H9 (cell line): ENCODE data around the gene IKZF1. TPM values are rescaled to one million over a fixed set of nuclear protein-coding genes. Genes with fewer than 3 reads are reported as not detected.

Experiments used
- DNase-seq: peaks from one replicate; pipeline ENCODE4 v3.0.0-alpha.2; 2017
- H2AFZ ChIP-seq: one replicate; pipeline ENCODE4 v1.6.1; 2013; ENCODE audit warnings: mild to moderate bottlenecking, low read length, control low read depth, moderate library complexity
- H2AK5ac ChIP-seq: 2 replicates; pipeline ENCODE4 v1.6.1; 2013; ENCODE audit warnings: low read length, control low read depth, mixed read lengths; ENCODE audit not compliant: insufficient read length
- H2BK120ac ChIP-seq: one replicate; pipeline ENCODE4 v1.6.1; 2013; ENCODE audit warnings: low read depth, mild to moderate bottlenecking, low read length, control low read depth, inconsistent platforms; ENCODE audit not compliant: poor library complexity, severe bottlenecking
- H2BK12ac ChIP-seq: 2 replicates; pipeline ENCODE4 v1.6.1; 2013; ENCODE audit warnings: low read length, control low read depth, mixed read lengths, low read depth; ENCODE audit not compliant: insufficient read length
- H2BK15ac ChIP-seq: 2 replicates; pipeline ENCODE4 v1.6.1; 2013; ENCODE audit warnings: low read depth, low read length, control low read depth
- H2BK20ac ChIP-seq: one replicate; pipeline ENCODE4 v1.6.1; 2013; ENCODE audit warnings: low read depth, mild to moderate bottlenecking, low read length, control low read depth, inconsistent platforms; ENCODE audit not compliant: poor library complexity, severe bottlenecking
- H2BK5ac ChIP-seq: 2 replicates; pipeline ENCODE4 v1.6.1; 2013; ENCODE audit warnings: low read length, control low read depth, mixed read lengths; ENCODE audit not compliant: insufficient read length
- H3K14ac ChIP-seq: 2 replicates; pipeline ENCODE4 v1.6.1; 2013; ENCODE audit warnings: low read length, control low read depth; ENCODE audit not compliant: insufficient read depth
- H3K18ac ChIP-seq: 2 replicates; pipeline ENCODE4 v1.6.1; 2013; ENCODE audit warnings: low read depth, mild to moderate bottlenecking, mixed read lengths, low read length, control low read depth; ENCODE audit not compliant: insufficient read length
- H3K23ac ChIP-seq: 2 replicates; pipeline ENCODE4 v1.6.1; 2013; ENCODE audit warnings: low read length, control low read depth, mixed read lengths, low read depth; ENCODE audit not compliant: insufficient read length
- H3K23me2 ChIP-seq: 2 replicates; pipeline ENCODE4 v1.6.1; 2013; ENCODE audit warnings: low read depth, mild to moderate bottlenecking, mixed read lengths, low read length, control low read depth; ENCODE audit not compliant: insufficient read length, poor library complexity, severe bottlenecking
- H3K27ac ChIP-seq: 2 replicates; pipeline ENCODE4 v1.5.1; 2013; ENCODE audit warnings: low read length, control low read depth, mixed read lengths, low read depth; ENCODE audit not compliant: insufficient read length
- H3K27me3 ChIP-seq: 2 replicates; pipeline ENCODE4 v1.6.1; 2013; ENCODE audit warnings: low read length, control low read depth, inconsistent platforms; ENCODE audit not compliant: insufficient read depth
- H3K4ac ChIP-seq: 2 replicates; pipeline ENCODE4 v1.6.1; 2013; ENCODE audit warnings: low read depth, mild to moderate bottlenecking, control low read depth, inconsistent platforms, low read length, moderate library complexity
- H3K4me1 ChIP-seq: 2 replicates; pipeline ENCODE4 v1.6.1; 2013; ENCODE audit warnings: low read length, control low read depth, inconsistent platforms; ENCODE audit not compliant: insufficient read depth
- H3K4me2 ChIP-seq: 2 replicates; pipeline ENCODE4 v1.6.1; 2013; ENCODE audit warnings: low read length, control low read depth, mixed read lengths; ENCODE audit not compliant: insufficient read length, insufficient read depth
- H3K56ac ChIP-seq: 2 replicates; pipeline ENCODE4 v1.6.1; 2013; ENCODE audit warnings: low read depth, mild to moderate bottlenecking, mixed read lengths, low read length, control low read depth; ENCODE audit not compliant: insufficient read length
- H3K79me1 ChIP-seq: 2 replicates; pipeline ENCODE4 v1.6.1; 2013; ENCODE audit warnings: low read depth, mild to moderate bottlenecking, moderate library complexity, low read length, control low read depth, inconsistent platforms; ENCODE audit not compliant: insufficient read depth, poor library complexity, severe bottlenecking
- H3K79me2 ChIP-seq: 2 replicates; pipeline ENCODE4 v1.6.1; 2013; ENCODE audit warnings: low read length, control low read depth, inconsistent platforms; ENCODE audit not compliant: insufficient read depth
- H3K9ac ChIP-seq: 2 replicates; pipeline ENCODE4 v1.6.1; 2013; ENCODE audit warnings: low read length, control low read depth, mixed read lengths; ENCODE audit not compliant: insufficient read length; ENCODE audit errors: extremely low read depth
- H3K9me3 ChIP-seq: one replicate; pipeline ENCODE4 v1.6.1; 2013; ENCODE audit warnings: low read depth, low read length, inconsistent platforms; ENCODE audit not compliant: control insufficient read depth
- H3T11ph ChIP-seq: one replicate; pipeline ENCODE4 v1.6.1; 2013; ENCODE audit warnings: mild to moderate bottlenecking, low read length, control low read depth, inconsistent platforms
- H4K20me1 ChIP-seq: one replicate; pipeline ENCODE4 v1.6.1; 2013; ENCODE audit not compliant: control insufficient read depth, insufficient read length, insufficient read depth
- H4K5ac ChIP-seq: 2 replicates; pipeline ENCODE4 v1.6.1; 2013; ENCODE audit warnings: low read depth, mild to moderate bottlenecking, mixed read lengths, low read length, control low read depth; ENCODE audit not compliant: insufficient read length
- H4K8ac ChIP-seq: replicated peaks from 2 replicates; pipeline ENCODE4 v1.6.1; 2013; ENCODE audit warnings: low read length, control low read depth, mixed read lengths, low read depth; ENCODE audit not compliant: insufficient read length
- H4K91ac ChIP-seq: 2 replicates; pipeline ENCODE4 v1.6.1; 2013; ENCODE audit warnings: low read depth, mild to moderate bottlenecking, moderate library complexity, mixed read lengths, low read length, control low read depth; ENCODE audit not compliant: insufficient read length
- H3K27ac Mint-ChIP-seq, 3 experiments: 2 replicates in 2 of 3; 3 replicates in 1 of 3; pipeline ENCODE4 v1.8.0; 2020 to 2021; ENCODE audit warnings: mixed read lengths in 3 of 3, mild to moderate bottlenecking in 1 of 3, moderate library complexity in 1 of 3
- H3K27me3 Mint-ChIP-seq: 2 replicates; pipeline ENCODE4 v1.8.0; 2021; ENCODE audit warnings: low read depth, mild to moderate bottlenecking, moderate library complexity, mixed read lengths
- H3K36me3 Mint-ChIP-seq, 3 experiments: 2 replicates in 2 of 3; 3 replicates in 1 of 3; pipeline ENCODE4 v1.8.0; 2020 to 2021; ENCODE audit warnings: low read depth in 3 of 3, mixed read lengths in 3 of 3; ENCODE audit not compliant: insufficient read depth in 1 of 3
- H3K4me1 Mint-ChIP-seq, 2 experiments: 2 replicates each; pipeline ENCODE4 v1.8.0; 2020; ENCODE audit warnings: mixed read lengths in 2 of 2
- H3K4me3 Mint-ChIP-seq, 2 experiments: 2 replicates in 1 of 2; 3 replicates in 1 of 2; pipeline ENCODE4 v1.8.0; 2020 to 2021; ENCODE audit warnings: mild to moderate bottlenecking in 2 of 2, mixed read lengths in 2 of 2, moderate library complexity in 1 of 2
- H3K9me3 Mint-ChIP-seq, 2 experiments: 2 replicates in 1 of 2; 3 replicates in 1 of 2; pipeline ENCODE4 v1.8.0; 2020; ENCODE audit warnings: mild to moderate bottlenecking in 2 of 2, mixed read lengths in 2 of 2, moderate library complexity in 1 of 2
- WGBS: extraction: QIAGEN DNeasy Blood & Tissue Kit; methylation state at CpG from one replicate; pipeline ENCODE4 v1.1.7; 2013; ENCODE audit warnings: missing lambda C conversion rate, low lambda C conversion rate, mixed read lengths; ENCODE audit not compliant: insufficient read length; ENCODE audit errors: extremely low coverage; 5-methylcytosine and 5-hydroxymethylcytosine counted together
- total RNA-seq: library from RNA; stranded (reverse); gene quantifications from 2 replicates; pipeline ENCODE4 v1.2.1, GENCODE V29; 2021
- TF ChIP-seq, protein P1 (sequence below): fragments of 200-600 bp; sonication (generic); conservative IDR thresholded peaks from 3 replicates; pipeline ENCODE4 v1.8.0; 2021; ENCODE audit warnings: antibody characterized with exemption, mild to moderate bottlenecking

IKZF1 gene
- total RNA-seq, 1 experiment from 2014 or later = 0.98 TPM

- DNase-seq = no peak
- no peaks in the 10 kb centered on the region for H3K36me3 Mint-ChIP-seq
These were observed 95.6 kb downstream of the IKZF1 start for GRCh38 chr7:50400114-50400513.

More at GRCh38 chr7:50400114-50400513, 95.6 kb downstream of the IKZF1 start:
- Histone ChIP-seq H3K4ac (no peak overlapping the region), H3K27me3 (no peaks in the 10 kb centered on the region), H3K27ac (no peak overlapping the region), H3K4me1 (no peaks in the 10 kb centered on the region), H2BK20ac (no peak overlapping the region), H3K23me2 (no peaks in the 10 kb centered on the region), H3K9me3 (no peaks in the 10 kb centered on the region), H2BK120ac (no peak overlapping the region), H2BK5ac (no peak overlapping the region), H4K20me1 (no peaks in the 10 kb centered on the region), H3K18ac (no peak overlapping the region), H2AFZ (no peak overlapping the region), H4K91ac (no peak overlapping the region), H3K9ac (no peak overlapping the region), H3K14ac (no peak overlapping the region), H2BK12ac (no peak overlapping the region), H3K23ac (no peak overlapping the region), H3K79me2 (no peaks in the 10 kb centered on the region), H4K5ac (no peak overlapping the region), H3T11ph (no peak overlapping the region), H3K56ac (no peak overlapping the region), H2AK5ac (no peak overlapping the region), H3K4me2 (no peak overlapping the region), H2BK15ac (no peak overlapping the region), H4K8ac (no peak overlapping the region), H3K79me1 (no peaks in the 10 kb centered on the region)
- Mint-ChIP-seq H3K27ac (peak overlapping the region in 1 of 3 experiments; percentile 65; a peak in 1 of 7 replicates), H3K4me1 (no peaks in the 10 kb centered on the region), H3K9me3 (no peaks in the 10 kb centered on the region), H3K4me3 (no peak overlapping the region), H3K27me3 (no peaks in the 10 kb centered on the region; the same call in 1 of the 2 replicates)
- WGBS = no CpG with 5 or more reads among the region's 41 CpGs
- TF ChIP-seq, protein P1, sequence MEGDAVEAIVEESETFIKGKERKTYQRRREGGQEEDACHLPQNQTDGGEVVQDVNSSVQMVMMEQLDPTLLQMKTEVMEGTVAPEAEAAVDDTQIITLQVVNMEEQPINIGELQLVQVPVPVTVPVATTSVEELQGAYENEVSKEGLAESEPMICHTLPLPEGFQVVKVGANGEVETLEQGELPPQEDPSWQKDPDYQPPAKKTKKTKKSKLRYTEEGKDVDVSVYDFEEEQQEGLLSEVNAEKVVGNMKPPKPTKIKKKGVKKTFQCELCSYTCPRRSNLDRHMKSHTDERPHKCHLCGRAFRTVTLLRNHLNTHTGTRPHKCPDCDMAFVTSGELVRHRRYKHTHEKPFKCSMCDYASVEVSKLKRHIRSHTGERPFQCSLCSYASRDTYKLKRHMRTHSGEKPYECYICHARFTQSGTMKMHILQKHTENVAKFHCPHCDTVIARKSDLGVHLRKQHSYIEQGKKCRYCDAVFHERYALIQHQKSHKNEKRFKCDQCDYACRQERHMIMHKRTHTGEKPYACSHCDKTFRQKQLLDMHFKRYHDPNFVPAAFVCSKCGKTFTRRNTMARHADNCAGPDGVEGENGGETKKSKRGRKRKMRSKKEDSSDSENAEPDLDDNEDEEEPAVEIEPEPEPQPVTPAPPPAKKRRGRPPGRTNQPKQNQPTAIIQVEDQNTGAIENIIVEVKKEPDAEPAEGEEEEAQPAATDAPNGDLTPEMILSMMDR = no peak
